Right lobe of liver (tissue), 6 donors: Measurements from ENCODE around the gene TMEM231. TPM values are rescaled to one million over a fixed set of nuclear protein-coding genes. Genes with fewer than 3 reads are reported as not detected.
"Not testable (repeated sequence)": the region's sequence is repeated elsewhere in the genome, so short reads cannot be mapped to it uniquely, and the experiment has no call there.

ENCODE experiments used
- ATAC-seq, 4 donors: fragments of 200-7000 bp; cut with Tn5 transposase; one replicate each; pipeline ENCODE4 v1.9.1; 2020; ENCODE audit warnings: mild to moderate bottlenecking in 4 of 4, moderate library complexity in 4 of 4
- DNase-seq, 3 donors: peaks; one replicate each; pipeline ENCODE4 v3.0.0-alpha.2; 2020
- H3K27ac ChIP-seq, 3 donors: fragments of 200-600 bp; one replicate each; pipeline ENCODE4 v1.8.0; 2022
- H3K27me3 ChIP-seq, 2 donors: fragments of 200-600 bp; one replicate each; pipeline ENCODE4 v1.8.0; 2022
- H3K36me3 ChIP-seq, 4 donors: fragments of 200-600 bp; sonication (generic) in 1 of 4; one replicate each; pipeline versions ENCODE4 v1.5.1 to v1.8.0; 2017 to 2022; ENCODE audit warnings: control low read depth in 1 of 4
- H3K4me1 ChIP-seq, 4 donors: fragments of 200-600 bp; sonication (generic) in 1 of 4; one replicate each; pipeline versions ENCODE4 v1.5.1 to v1.8.0; 2017 to 2022; ENCODE audit warnings: control low read depth in 1 of 4
- H3K4me3 ChIP-seq, 3 donors: fragments of 200-600 bp; one replicate each; pipeline ENCODE4 v1.8.0; 2022
- H3K9me3 ChIP-seq, 4 donors: fragments of 200-600 bp; sonication (generic) in 1 of 4; one replicate each; pipeline versions ENCODE4 v1.5.1 to v1.8.0; 2017 to 2022; ENCODE audit warnings: control low read depth in 1 of 4
- CTCF ChIP-seq, 4 donors: fragments of 200-600 bp in 3 of 4; fragments of 450-650 bp in 1 of 4; IDR thresholded peaks; one replicate each; pipeline versions ENCODE4 v1.5.1 to v1.8.0; 2016 to 2022; ENCODE audit warnings: antibody characterized with exemption in 4 of 4, mild to moderate bottlenecking in 2 of 4
- POLR2A ChIP-seq: fragments of 450-650 bp; IDR thresholded peaks from one replicate; pipeline ENCODE4 v1.6.1; 2017; ENCODE audit warnings: antibody characterized with exemption, mild to moderate bottlenecking
- WGBS: methylation state at CpG from one replicate; pipeline ENCODE4 v1.1.6; 2018; ENCODE audit warnings: low coverage, low lambda C conversion rate; ENCODE audit not compliant: insufficient coverage; ENCODE audit errors: missing lambda C conversion rate; 5-methylcytosine and 5-hydroxymethylcytosine counted together
- intact Hi-C, 2 donors: fragments of 100-400 bp; cut with DNase I; formaldehyde crosslinking; loops; one replicate each; pipeline versions ENCODE4 v1.11.2 to v1.14.1; 2022
- total RNA-seq, 6 experiments: library from RNA; depleted of rRNA in 2 of 6; stranded (reverse); fragments of >200 nt in 2 of 6; fragmentation: NEBNext Ultra II Directional in 3 of 6; extraction: Animal tissue kit (Norgen Biotek cat#: 25700) in 3 of 6; gene quantifications; one replicate each; pipeline versions ENCODE4 v1.1.0 to v1.2.4, GENCODE V29; 2016 to 2023
- donor health status: DM: no; HTN: yes; CAD: no.
- donor health status: DM: no; HTN: no; CAD: no.
- donor health status: DM: no; HTN: no; CAD: no.
- donor health status: DM: no; HTN: yes; CAD: no.
- donor health status: DM: no; HTN: yes; CAD: no.

TMEM231 gene
- total RNA-seq, 6 experiments from 2014 or later, result 0.98 to 2.1 (median 1.7) TPM

GRCh38 chr16:75501359-75501758, 54.7 kb downstream of the TMEM231 start:
- Histone ChIP-seq H3K9me3 (no peaks in the 10 kb centered on the region), H3K36me3 (no peaks in the 10 kb centered on the region), H3K4me3 (no peak overlapping the region), H3K4me1 (no peaks in the 10 kb centered on the region), H3K27ac (no peak overlapping the region), H3K27me3 (no peaks in the 10 kb centered on the region)
- ATAC-seq (no peak), DNase-seq (no peak)
- TF ChIP-seq CTCF (IDR thresholded peaks at IDR 0.05) (no peak), POLR2A (no peak)
- 80% methylated on average over 5 of the region's 5 CpGs for WGBS
- intact Hi-C loops, result no loop called here

GRCh38 chr16:75498605-75499322, 57.3 kb downstream of the TMEM231 start:
- H3K4me1 ChIP-seq, H3K9me3 ChIP-seq, intact Hi-C loops, H3K4me3 ChIP-seq, H3K27me3 ChIP-seq, H3K36me3 ChIP-seq, H3K27ac ChIP-seq: not testable (repeated sequence)
- DNase-seq (peak; percentile 54 to 68 (median 64)), ATAC-seq (peak; percentile 58 to 76 (median 69))
- 22% methylated on average over 3 of the region's 13 CpGs for WGBS

- Histone ChIP-seq H3K36me3 (no peaks in the 10 kb centered on the region), H3K9me3 (no peaks in the 10 kb centered on the region), H3K4me3 (no peak overlapping the region), H3K27ac (no peak overlapping the region), H3K27me3 (no peaks in the 10 kb centered on the region), H3K4me1 (no peaks in the 10 kb centered on the region)
- no peak for TF ChIP-seq CTCF (IDR thresholded peaks at IDR 0.05)
- no peak for TF ChIP-seq POLR2A
- DNase-seq, result no peak
- ATAC-seq, result no peak
- intact Hi-C loops, result no loop called here
- 71% methylated on average over 4 of the region's 4 CpGs for WGBS
Observed at GRCh38 chr16:75497558-75497957, 58.5 kb downstream of the TMEM231 start.

GRCh38 chr16:75495076-75495674, 60.9 kb downstream of the TMEM231 start, which contains the start of gene CHST6:
Gene CHST6 (minus strand): TSS chr16:75495441. CDS start chr16:75479828, 15,613 bp downstream.
- no peaks in the 10 kb centered on the region for H3K4me1 ChIP-seq
- 0% methylated on average over 1 of the region's 43 CpGs for WGBS
- peak; percentile 60 to 74 (median 72) for ATAC-seq
- H3K4me3 ChIP-seq, result peak within 1 kb of the TSS; percentile 5 to 10 (median 9)
- DNase-seq, result peak in 1 of 3 donors; percentile 46
- intact Hi-C loops, result no loop called here
- TF ChIP-seq POLR2A (no peak), CTCF (IDR thresholded peaks at IDR 0.05) (no peak)
- H3K27me3 ChIP-seq, result no peaks in the 10 kb centered on the region
- H3K36me3 ChIP-seq, result no peaks in the 10 kb centered on the region
- H3K9me3 ChIP-seq, result no peaks in the 10 kb centered on the region
- no peak within 1 kb of the TSS for H3K27ac ChIP-seq

- DNase-seq, result no peak
- no peak for TF ChIP-seq POLR2A
- no peak for TF ChIP-seq CTCF (IDR thresholded peaks at IDR 0.05)
- Histone ChIP-seq H3K27me3 (no peaks in the 10 kb centered on the region), H3K4me1 (no peaks in the 10 kb centered on the region), H3K4me3 (peak overlapping the region; percentile 5 to 10 (median 9)), H3K27ac (no peak overlapping the region), H3K36me3 (no peaks in the 10 kb centered on the region), H3K9me3 (no peaks in the 10 kb centered on the region)
- intact Hi-C loops, result no loop called here
- WGBS, result 15% methylated on average over 9 of the region's 26 CpGs
- peak in 2 of 4 donors; percentile 8 to 17 for ATAC-seq
Observed at GRCh38 chr16:75494661-75495075, 61.4 kb downstream of the TMEM231 start.
